Activated T-cell treated with anti-CD3 and anti-CD28 coated beads, Interleukin-2, amount 50 U/mL, for 24 hours (primary cell): ENCODE data around the gene HNRNPDL.
"Not testable (repeated sequence)": the region's sequence is repeated elsewhere in the genome, so short reads cannot be mapped to it uniquely, and the experiment has no call there.

Experiments
- DNase-seq: peaks from one replicate; pipeline ENCODE4 v3.0.0-alpha.2; 2020
- H3K27ac Mint-ChIP-seq: 2 replicates; pipeline ENCODE4 v1.8.0; 2020; ENCODE audit warnings: mild to moderate bottlenecking, mixed read lengths
- H3K27me3 Mint-ChIP-seq: 2 replicates; pipeline ENCODE4 v1.8.0; 2020; ENCODE audit warnings: mixed read lengths
- H3K36me3 Mint-ChIP-seq: 2 replicates; pipeline ENCODE4 v1.8.0; 2020; ENCODE audit warnings: low read depth, mixed read lengths
- H3K4me1 Mint-ChIP-seq: 2 replicates; pipeline ENCODE4 v1.8.0; 2020; ENCODE audit warnings: low read depth, mixed read lengths
- H3K4me3 Mint-ChIP-seq: 2 replicates; pipeline ENCODE4 v1.8.0; 2020; ENCODE audit warnings: mild to moderate bottlenecking, moderate library complexity, mixed read lengths
- H3K9me3 Mint-ChIP-seq: 2 replicates; pipeline ENCODE4 v1.8.0; 2020; ENCODE audit warnings: mixed read lengths

The HNRNPDL gene

DNA sequence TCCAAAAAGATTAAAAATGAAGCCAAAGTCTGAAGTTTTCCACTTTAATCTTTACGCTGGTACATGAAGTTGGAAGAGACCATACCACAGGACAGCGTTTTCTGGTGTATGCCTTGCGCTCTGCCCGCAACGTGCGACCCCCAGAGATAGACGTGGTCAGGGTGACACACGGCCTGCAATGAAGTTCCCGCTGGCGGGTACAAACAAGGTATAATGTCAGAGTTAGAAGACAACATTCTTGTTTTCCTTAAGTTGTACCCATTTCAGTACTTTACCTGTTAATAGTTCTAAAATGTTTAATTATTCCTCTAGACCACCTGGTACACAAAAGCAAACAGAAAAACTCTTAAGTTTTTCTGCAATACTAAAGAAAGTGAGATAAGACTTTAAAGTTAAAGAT lies 4.8 kb downstream of the HNRNPDL start:
- Mint-ChIP-seq H3K27me3 (no peaks in the 10 kb centered on the region), H3K36me3 (peaks cover 78% of the 10 kb centered on the region), H3K9me3 (no peaks in the 10 kb centered on the region), H3K27ac (peak overlapping the region; percentile 91), H3K4me1 (peaks cover 48% of the 10 kb centered on the region), H3K4me3 (peak overlapping the region; percentile 100)
- no peak for DNase-seq

DNA sequence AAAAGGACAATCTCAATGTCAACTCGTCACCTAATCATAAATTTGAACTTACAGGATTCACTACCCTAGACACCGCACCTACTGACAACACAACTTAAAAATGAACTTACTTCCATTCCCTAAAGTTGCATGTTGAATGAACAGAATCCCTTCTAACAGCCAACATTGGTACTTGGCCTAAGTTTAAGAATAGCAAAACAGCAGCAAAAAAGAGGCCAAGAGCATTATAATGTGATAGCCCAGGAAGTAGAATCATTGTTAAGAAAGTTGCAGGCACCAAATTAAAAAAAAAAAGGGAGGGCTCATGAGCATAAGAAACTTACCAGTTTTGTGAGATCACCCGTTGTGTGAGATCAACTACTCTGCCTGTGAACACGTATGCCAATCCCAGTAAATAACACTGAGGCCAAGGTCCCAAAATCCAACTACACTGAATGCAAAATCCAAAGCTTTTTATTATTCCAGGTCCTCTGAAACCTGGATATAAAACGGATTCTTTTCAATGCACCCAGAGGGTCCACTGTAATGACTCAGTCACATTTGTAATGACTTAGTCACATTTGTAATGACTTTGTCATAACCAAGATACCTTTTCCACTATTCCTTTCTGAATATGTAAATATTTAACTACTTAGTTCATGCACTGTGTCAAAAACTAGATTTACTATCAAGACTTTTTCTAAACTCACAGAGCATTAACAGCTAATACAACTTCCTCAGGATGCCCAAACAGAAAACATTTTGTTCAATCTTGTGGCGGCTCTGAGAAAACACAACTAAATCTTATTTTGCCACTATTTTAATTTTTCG lies 6.8 kb downstream of the HNRNPDL start:
- Mint-ChIP-seq H3K4me1 (peaks cover 47% of the 10 kb centered on the region), H3K36me3 (peaks cover 64% of the 10 kb centered on the region), H3K27me3 (no peaks in the 10 kb centered on the region), H3K4me3 (peak overlapping the region; percentile 20), H3K27ac (peak overlapping the region; percentile 88), H3K9me3 (no peaks in the 10 kb centered on the region)
- DNase-seq, result no peak

DNA sequence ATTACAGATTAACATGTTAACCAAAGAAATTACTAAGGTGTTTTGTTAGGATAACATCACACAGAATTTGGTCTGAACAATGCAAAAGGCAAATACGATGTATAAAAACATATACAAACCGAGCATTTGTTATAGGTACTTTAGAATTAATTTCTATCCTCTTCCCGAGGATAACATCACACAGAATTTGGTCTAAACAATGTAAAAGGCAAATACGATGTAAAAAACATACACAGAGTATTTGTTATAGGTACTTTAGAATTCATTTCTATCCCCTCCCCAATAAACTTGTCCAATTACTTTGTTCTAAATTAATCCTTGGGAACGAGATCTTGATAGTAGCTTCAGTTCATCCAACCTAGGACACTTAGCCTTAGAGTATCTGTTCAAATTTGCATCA lies 7.6 kb downstream of the HNRNPDL start:
- Mint-ChIP-seq H3K4me1 (peaks cover 45% of the 10 kb centered on the region), H3K36me3 (peaks cover 56% of the 10 kb centered on the region), H3K4me3 (no peak overlapping the region), H3K9me3 (no peaks in the 10 kb centered on the region), H3K27me3 (peaks cover 7% of the 10 kb centered on the region), H3K27ac (peak overlapping the region; percentile 88)
- DNase-seq, result no peak

DNA sequence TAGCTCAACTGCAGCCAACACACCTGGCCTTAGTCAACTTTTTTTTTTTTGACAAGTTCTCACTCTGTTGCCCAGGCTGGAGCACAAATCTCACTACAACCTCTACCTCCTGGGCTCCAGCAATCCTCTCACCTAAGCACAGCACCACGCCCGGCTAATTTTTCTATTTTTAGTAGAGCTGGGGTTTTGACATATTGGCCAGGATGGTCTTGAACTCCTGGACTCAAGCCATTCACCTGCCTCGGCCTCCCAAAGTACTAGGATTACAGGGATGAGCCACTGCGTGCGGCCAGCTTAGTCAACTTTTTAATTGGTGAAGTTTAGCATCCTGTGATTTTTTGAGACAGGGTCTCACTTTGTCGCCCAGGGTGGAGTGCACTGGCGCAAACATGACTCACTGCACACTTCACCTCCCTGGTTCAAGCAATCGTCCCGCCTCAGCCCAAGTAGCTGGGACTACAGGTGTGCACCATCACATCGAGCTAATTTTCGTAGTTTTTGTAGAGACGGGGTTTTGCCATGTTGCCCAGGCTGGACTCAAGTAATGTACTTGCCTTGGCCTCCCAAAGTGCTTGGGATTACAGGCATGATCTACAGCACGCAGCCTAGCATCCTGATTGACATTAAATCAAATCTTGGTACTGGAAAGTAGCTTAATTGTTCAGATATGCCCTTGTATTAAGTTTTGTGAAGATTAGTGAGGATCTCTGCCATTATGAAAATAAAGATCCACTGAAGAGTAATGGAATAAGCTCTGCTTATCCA lies 8.3 kb downstream of the HNRNPDL start:
- DNase-seq, result no peak
- H3K36me3 Mint-ChIP-seq, result peaks cover 50% of the 10 kb centered on the region
- H3K4me3 Mint-ChIP-seq, result no peak overlapping the region
- H3K27me3 Mint-ChIP-seq, result peaks cover 11% of the 10 kb centered on the region
- peak overlapping the region; percentile 12 for H3K27ac Mint-ChIP-seq
- no peaks in the 10 kb centered on the region for H3K9me3 Mint-ChIP-seq
- H3K4me1 Mint-ChIP-seq, result peaks cover 40% of the 10 kb centered on the region

DNA sequence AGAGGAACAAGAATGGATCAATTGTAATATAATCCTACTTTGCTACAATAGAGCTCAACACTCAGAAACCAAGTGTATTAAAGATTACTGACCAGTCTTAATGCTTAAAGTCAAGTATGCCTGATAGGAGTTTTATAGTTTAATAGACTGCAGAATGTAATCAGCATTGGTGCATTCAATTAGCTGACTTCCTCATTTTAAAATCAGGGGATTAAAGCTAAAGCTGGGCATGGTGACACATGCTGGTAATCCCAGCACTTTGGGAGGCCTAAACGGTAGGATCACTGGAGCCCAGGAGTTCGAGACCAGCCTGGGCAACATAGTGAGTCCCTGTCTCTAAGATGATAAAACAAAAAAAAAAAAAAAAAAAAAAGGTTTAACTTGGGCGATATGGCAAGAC lies 10.8 kb downstream of the HNRNPDL start:
- DNase-seq, result no peak
- H3K4me3 Mint-ChIP-seq, result no peak overlapping the region
- peaks cover 24% of the 10 kb centered on the region for H3K36me3 Mint-ChIP-seq
- no peak overlapping the region for H3K27ac Mint-ChIP-seq
- H3K27me3 Mint-ChIP-seq, result peaks cover 28% of the 10 kb centered on the region
- H3K9me3 Mint-ChIP-seq, result no peaks in the 10 kb centered on the region
- peaks cover 23% of the 10 kb centered on the region for H3K4me1 Mint-ChIP-seq

DNA sequence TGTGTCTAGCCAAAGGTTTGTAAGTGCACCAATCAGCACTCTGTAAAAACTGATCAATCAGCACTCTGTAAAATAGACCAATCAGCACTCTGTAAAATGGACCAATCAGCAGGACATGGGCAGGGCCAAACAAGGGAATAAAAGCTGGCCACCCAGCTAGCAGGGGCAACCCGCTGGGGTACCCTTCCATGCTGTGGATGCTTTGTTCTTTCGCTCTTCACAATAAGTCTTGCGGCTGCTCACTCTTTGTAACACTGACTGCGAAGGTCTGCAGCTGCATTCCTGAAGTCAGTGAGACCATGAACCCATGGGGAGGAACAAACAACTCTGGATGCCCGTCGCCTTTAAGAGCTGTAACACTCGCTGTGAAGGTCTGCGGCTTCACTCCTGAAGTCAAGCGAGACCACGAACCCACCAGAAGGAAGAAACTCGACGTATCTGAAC lies 14.3 kb downstream of the HNRNPDL start:
- no peak for DNase-seq
- peaks cover 28% of the 10 kb centered on the region for H3K27me3 Mint-ChIP-seq
- H3K9me3 Mint-ChIP-seq, result peaks cover 2% of the 10 kb centered on the region
- no peak overlapping the region for H3K27ac Mint-ChIP-seq
- H3K4me3 Mint-ChIP-seq, result no peak overlapping the region
- H3K36me3 Mint-ChIP-seq, result no peaks in the 10 kb centered on the region
- peaks cover 8% of the 10 kb centered on the region for H3K4me1 Mint-ChIP-seq

DNA sequence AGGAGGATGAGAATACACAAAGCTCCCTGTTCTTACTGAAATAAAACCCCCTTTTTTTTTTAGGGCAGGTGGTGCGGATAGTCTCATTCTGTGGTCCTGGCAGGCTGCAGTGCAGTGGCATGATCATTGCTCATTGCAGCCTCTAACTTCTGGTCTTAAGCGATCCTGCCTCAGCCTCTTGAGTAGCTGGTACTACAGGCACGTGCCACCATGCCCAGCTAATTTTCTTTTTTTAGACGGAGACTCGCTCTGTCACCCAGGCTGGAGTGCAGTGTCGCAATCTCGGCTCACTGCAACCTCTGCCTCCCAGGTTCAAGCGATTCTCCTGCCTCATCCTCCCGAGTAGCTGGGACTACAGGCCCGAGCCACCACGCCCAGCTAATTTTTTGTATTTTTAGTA lies 15.2 kb downstream of the HNRNPDL start:
- H3K27me3 Mint-ChIP-seq, result peaks cover 28% of the 10 kb centered on the region
- not testable (repeated sequence) for H3K4me3 Mint-ChIP-seq, H3K9me3 Mint-ChIP-seq, H3K36me3 Mint-ChIP-seq, DNase-seq, H3K4me1 Mint-ChIP-seq, H3K27ac Mint-ChIP-seq

DNA sequence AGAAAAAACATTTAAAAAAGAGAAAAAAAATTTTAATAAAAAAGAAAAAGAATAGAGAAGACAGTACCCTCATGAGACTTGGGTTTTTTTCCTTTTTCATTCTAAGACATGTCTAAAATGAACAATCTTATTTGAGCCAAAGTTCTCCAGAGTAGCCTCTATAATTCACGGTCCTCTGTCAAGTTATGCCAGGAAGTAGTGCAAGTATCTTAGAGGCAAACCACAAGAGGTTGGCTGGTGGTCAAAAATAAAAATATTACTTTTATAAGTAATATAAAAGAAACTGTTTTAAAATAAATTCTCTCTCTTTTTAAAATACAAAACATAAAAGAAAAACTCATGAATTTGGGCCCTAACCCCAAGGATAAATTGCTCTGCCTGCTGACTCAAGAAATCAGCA lies 26.5 kb downstream of the HNRNPDL start:
- Mint-ChIP-seq H3K36me3 (no peaks in the 10 kb centered on the region), H3K4me1 (no peaks in the 10 kb centered on the region)

DNA sequence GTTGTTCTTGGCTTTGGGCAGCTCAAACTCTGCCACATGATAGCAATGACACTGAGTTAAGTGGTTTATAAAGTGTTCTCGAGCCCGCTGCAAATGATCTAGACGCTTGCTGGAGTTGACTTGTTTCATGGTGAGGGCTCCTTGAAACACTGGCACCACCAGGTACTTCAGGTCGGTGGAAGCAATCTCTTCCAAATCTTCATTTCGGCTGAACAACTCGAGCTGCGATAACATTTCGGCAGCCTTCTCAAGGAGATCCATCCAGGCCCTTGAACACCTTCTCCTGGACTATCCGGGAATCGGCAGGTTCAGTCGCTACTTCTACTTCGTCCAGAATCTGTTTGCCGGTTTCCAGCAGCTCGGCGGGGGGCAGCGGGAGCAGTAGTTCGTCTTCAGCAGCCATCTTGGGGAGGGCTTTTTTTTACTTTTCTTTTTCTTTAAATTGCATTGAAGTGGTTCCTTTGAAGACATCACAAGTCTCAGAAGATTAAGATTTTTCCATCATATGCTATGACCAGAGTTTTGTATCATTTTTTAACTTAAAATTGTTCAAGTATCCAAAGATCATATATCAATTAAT lies 28.0 kb downstream of the HNRNPDL start:
- H3K27ac Mint-ChIP-seq, result no peak overlapping the region
- no peaks in the 10 kb centered on the region for H3K36me3 Mint-ChIP-seq
- no peaks in the 10 kb centered on the region for H3K9me3 Mint-ChIP-seq
- no peak overlapping the region for H3K4me3 Mint-ChIP-seq
- H3K27me3 Mint-ChIP-seq, result no peaks in the 10 kb centered on the region
- no peak for DNase-seq
- H3K4me1 Mint-ChIP-seq, result no peaks in the 10 kb centered on the region

More for the DNA sequence above, 26.5 kb downstream of the HNRNPDL start:
- H3K4me3 Mint-ChIP-seq, result no peak overlapping the region
- no peak overlapping the region for H3K27ac Mint-ChIP-seq
- no peaks in the 10 kb centered on the region for H3K9me3 Mint-ChIP-seq
- H3K27me3 Mint-ChIP-seq, result no peaks in the 10 kb centered on the region
- DNase-seq, result no peak

DNA sequence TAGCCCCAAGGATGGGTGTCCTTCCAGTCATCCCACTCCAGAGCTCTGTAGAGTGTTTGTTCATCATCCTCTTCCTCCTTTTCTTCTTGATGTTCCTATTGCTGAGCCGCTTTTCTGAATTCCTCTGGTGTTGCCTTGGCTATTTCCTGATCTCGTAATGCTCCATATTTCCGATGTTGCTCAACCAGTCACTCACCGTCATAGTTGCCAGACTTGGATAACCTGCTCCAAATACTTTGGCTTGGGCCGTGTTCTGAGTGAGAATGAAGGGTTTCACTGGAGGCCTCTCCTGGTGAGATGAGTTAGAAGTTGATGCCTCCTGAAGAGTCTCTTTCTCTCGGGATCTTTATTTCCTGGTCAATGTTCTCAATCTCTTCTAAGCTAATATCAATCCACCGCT lies 28.7 kb downstream of the HNRNPDL start:
- Mint-ChIP-seq H3K4me3 (no peak overlapping the region), H3K27ac (no peak overlapping the region), H3K27me3 (no peaks in the 10 kb centered on the region), H3K4me1 (no peaks in the 10 kb centered on the region), H3K36me3 (no peaks in the 10 kb centered on the region), H3K9me3 (no peaks in the 10 kb centered on the region)
- no peak for DNase-seq

DNA sequence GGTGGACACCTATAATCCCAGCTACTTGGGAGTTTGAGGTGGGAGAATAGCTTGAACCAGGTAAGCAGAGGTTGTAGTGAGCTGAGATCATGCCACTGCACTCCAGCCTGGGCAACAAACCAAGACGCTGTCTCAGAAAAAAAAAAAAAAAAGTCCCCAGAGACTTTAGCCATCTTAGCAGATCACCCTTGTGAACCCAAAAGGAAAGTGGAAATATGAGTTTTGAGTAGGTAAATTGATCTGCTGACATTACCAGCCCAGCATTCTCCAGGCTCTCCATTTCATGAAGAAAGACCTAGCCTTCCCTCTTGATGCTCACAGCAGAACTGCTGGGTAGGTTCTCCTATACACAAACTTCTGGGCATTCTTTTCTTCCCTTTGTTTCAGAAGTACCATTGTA lies 32.0 kb downstream of the HNRNPDL start:
- Mint-ChIP-seq H3K4me3 (no peak overlapping the region), H3K4me1 (no peaks in the 10 kb centered on the region), H3K36me3 (no peaks in the 10 kb centered on the region), H3K9me3 (no peaks in the 10 kb centered on the region), H3K27ac (no peak overlapping the region), H3K27me3 (no peaks in the 10 kb centered on the region)
- no peak for DNase-seq

DNA sequence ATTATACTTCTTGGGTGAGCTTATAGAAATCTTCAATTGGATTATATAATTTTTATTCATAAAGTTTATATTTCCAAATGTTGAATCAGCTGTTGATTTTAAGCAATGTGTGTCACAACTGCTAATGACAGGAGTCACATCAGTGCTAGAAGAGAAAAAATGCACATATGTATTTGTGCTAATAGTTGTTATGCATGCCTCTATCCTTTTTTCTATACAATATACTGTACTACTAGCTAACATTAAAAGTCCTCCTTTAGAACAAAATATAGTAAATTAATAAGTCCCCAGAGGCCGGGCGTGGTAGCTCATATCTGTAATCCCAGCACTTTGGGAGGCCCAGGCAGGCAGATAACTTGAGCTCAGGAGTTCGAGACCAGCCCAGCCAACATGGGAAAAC lies 32.7 kb downstream of the HNRNPDL start:
- Mint-ChIP-seq H3K4me1 (no peaks in the 10 kb centered on the region), H3K36me3 (no peaks in the 10 kb centered on the region), H3K4me3 (no peak overlapping the region), H3K9me3 (no peaks in the 10 kb centered on the region), H3K27me3 (no peaks in the 10 kb centered on the region), H3K27ac (no peak overlapping the region)
- DNase-seq, result no peak

DNA sequence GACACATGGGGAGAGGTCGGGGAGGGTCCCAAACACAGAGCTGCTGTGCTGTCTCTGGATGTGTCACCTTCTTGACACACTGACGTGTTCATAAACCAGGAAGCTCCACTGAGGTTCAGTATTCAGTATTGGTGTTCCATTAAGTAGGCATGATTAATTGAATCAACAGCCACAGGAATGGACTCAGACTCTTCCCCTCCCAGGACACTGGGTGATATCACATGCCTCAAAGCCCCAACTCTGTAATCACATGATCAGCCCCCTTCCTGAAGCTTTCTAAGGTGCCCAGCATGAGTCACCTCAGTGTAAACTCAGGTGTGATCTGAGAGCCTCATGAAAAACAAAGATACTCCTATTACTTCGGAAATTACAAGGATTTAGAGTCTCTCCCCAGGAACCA lies 35.4 kb downstream of the HNRNPDL start:
- Mint-ChIP-seq H3K9me3 (no peaks in the 10 kb centered on the region), H3K27ac (no peak overlapping the region), H3K4me3 (no peak overlapping the region), H3K4me1 (no peaks in the 10 kb centered on the region), H3K36me3 (no peaks in the 10 kb centered on the region), H3K27me3 (no peaks in the 10 kb centered on the region)
- DNase-seq, result no peak

DNA sequence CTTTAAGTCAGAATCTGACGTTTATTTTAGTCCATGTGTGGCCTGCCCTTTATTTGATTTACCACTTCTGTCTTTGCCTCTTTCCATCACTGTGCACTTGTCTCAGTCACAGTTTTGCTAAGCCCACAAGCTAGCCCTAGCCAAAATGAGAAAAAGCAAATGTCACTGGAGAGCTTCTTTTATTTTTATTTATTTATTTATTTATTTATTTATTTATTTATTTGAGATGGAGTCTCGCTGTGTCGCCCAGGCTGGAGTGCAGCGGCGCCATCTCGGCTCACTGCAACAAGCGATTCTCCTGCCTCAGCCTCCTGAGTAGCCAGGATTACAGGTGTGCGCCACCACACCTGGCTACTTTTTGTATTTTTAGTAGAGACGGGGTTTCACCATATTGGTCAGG lies 40.2 kb downstream of the HNRNPDL start:
- H3K9me3 Mint-ChIP-seq, H3K27ac Mint-ChIP-seq, H3K36me3 Mint-ChIP-seq, H3K4me1 Mint-ChIP-seq, DNase-seq, H3K4me3 Mint-ChIP-seq, H3K27me3 Mint-ChIP-seq: not testable (repeated sequence)

DNA sequence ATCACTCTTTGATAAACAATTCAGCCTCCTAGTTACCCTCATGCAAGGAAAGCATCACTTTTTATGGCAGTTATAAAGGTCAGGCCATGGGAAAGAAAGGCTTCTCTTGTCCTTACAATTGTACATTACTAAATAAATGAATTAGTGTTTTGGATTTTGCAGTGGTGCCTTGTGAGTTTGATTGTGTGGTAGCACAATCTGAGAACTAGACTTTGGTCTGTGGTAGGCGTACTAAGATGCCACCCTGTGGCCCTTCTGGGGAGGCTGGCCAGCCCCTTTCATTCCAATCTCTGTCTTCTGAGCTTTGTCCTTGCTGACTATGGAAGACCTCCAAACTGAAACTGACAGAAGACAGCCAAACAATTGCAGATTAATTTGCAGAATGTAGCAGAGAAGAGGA lies 41.9 kb downstream of the HNRNPDL start:
- Mint-ChIP-seq H3K27ac (no peak overlapping the region), H3K4me1 (no peaks in the 10 kb centered on the region), H3K9me3 (no peaks in the 10 kb centered on the region), H3K27me3 (no peaks in the 10 kb centered on the region), H3K4me3 (no peak overlapping the region), H3K36me3 (no peaks in the 10 kb centered on the region)
- no peak for DNase-seq
